ENCODE measurements around the gene BOLA3. TPM values are rescaled to one million over a fixed set of nuclear protein-coding genes. Genes with fewer than 3 reads are reported as not detected.

BOLA3 gene
- total RNA-seq, 1 experiment from 2014 or later = 30.4 TPM

DNA sequence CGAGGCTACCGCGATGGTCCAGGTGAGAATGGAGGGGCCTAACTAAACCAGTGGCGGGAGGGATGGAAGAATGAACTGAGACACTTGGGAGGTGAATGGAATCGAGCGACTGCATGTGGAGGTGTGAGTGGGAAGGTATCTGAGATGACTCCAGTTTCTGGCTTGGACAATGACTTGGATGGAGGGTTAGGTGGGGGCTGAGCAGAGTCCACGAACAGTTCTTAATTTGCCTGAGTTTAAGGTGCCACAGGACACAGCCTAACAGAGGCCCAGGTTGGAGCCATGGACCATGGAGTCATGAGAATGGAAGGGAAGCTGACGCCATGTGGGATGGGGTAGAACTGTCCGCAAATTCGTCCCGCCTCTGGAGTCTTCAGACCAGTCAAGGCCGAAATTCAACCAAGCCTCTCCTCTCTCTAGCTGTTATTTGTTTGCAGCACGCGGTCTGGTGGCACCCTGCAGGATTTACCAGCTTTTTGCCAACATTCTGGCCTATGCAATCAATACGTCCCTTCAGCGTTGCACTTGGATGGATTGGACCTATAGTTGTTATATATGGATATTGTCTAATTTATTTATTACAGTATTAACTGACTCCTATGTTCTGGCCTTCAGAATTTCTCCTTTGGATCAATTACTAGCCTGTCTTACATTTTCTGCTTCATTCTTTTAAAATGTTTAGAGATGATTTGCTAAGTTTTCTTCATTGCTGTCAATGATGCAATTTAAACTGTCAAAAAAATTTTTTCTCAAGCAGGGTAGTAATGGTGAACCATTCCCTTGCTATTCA is 940 bp upstream of the BOLA3 start:
- CTCF ChIA-PET = no interaction called here
- Histone ChIP-seq H3K79me2 (ENCODE audit: low read depth) (no peaks in the 10 kb centered on the region), H3K27ac (no peak overlapping the region), H3K27me3 (ENCODE audit: insufficient read depth, low read depth) (no peaks in the 10 kb centered on the region), H3K9me3 (ENCODE audit: insufficient read depth, low read depth) (no peaks in the 10 kb centered on the region), H2AFZ (no peak overlapping the region; the same call in 1 of the 2 replicates), H3K4me2 (no peak overlapping the region; the same call in 1 of the 2 replicates), H3K4me1 (replicated peaks; ENCODE audit: insufficient read depth) (0 out of 2 replicates have a peak, but pooled peaks cover 8% of the 10 kb centered on the region), H3F3A (ENCODE audit: insufficient read depth, low read depth) (peaks cover 39% of the 10 kb centered on the region), H4K20me1 (ENCODE audit: insufficient read depth) (no peaks in the 10 kb centered on the region), H3K4me3 (peak overlapping the region; percentile 99; the same call in 1 of the 2 replicates), H3K36me3 (ENCODE audit: low read depth) (no peaks in the 10 kb centered on the region), H3K9me2 (ENCODE audit: insufficient read depth) (no peaks in the 10 kb centered on the region)
- intact Hi-C loops (cut with micrococcal nuclease; ENCODE audit: unreplicated experiment) = loop anchor here (10.0 kb wide), 1 partner anchor 164 kb away; the partner anchor contains the start of gene TET3
- DNase-seq = no peak
- BruUV-seq (replicated peaks) = no TSS peak
- POLR2A ChIA-PET (ENCODE audit: unreplicated experiment) = no interaction called here
- TF ChIP-seq EZH2 (IDR thresholded peaks at IDR 0.05; ENCODE audit: low read depth) = no peak
- TF ChIP-seq, protein P1, sequence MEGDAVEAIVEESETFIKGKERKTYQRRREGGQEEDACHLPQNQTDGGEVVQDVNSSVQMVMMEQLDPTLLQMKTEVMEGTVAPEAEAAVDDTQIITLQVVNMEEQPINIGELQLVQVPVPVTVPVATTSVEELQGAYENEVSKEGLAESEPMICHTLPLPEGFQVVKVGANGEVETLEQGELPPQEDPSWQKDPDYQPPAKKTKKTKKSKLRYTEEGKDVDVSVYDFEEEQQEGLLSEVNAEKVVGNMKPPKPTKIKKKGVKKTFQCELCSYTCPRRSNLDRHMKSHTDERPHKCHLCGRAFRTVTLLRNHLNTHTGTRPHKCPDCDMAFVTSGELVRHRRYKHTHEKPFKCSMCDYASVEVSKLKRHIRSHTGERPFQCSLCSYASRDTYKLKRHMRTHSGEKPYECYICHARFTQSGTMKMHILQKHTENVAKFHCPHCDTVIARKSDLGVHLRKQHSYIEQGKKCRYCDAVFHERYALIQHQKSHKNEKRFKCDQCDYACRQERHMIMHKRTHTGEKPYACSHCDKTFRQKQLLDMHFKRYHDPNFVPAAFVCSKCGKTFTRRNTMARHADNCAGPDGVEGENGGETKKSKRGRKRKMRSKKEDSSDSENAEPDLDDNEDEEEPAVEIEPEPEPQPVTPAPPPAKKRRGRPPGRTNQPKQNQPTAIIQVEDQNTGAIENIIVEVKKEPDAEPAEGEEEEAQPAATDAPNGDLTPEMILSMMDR (conservative IDR thresholded peaks at IDR 0.05) = no peak

DNA sequence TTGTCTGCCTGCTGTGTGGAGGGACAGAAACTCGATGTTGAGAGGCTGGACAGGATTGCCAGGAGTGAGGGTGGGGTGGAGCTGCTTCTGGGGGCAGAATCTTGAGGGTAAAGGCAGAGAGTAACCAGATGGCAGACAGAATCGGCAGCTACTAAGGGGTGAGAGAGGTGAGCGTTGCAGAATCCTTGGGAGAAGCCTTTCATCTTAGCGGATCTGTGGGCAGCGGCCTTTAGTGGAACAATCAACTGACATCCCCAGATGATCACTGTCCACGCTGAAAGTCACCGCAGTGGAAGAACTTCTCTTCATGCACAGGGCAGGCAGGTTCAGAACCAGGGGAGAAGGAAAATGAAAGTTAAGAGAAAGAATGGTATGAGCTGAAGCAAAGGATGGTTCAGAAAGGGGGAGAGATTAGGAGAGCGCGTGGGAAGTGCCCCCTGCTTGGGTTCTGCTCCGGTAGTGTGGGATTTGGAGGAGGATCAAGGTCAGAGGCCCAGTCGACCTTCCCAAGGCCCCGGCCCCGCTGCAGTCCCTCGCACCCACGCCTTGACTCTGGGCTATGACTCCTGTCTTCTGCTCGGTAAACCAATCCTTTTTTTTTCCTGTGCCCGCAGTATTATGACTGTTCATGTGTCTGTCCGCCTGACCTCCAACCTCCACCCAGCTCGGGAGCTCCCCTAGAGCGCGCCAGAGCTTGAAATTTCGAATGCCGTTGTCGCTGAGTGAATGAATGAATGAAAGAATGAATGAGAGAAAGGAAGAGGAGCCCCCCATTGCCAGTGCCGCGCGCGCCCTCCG is 584 bp downstream of the BOLA3 start:
- TF ChIP-seq, protein P1 (conservative IDR thresholded peaks at IDR 0.05) = no peak
- no peak for TF ChIP-seq EZH2 (IDR thresholded peaks at IDR 0.05; ENCODE audit: low read depth)

DNA sequence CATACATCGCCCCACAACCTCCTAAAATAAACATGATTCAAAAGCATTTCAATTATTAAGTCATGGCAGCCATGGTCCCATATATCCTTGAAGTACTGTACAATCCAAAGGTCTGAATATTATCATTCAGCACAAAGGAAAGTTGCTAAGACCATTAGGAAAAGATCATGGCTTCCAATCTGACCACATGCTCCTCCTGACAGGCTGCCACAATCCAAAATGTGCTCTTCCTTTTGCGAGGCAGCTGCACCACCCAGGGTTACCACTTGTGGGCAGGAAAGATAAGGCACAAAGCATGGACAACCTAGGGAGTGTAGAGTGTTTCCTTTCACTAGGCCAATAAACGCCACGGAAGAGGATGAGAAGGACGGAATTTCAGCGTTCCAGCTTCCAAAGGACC is 5.4 kb downstream of the BOLA3 start:
- 0 out of 2 replicates have a peak, but pooled peaks cover 8% of the 10 kb centered on the region for H3K4me1 ChIP-seq (replicated peaks; ENCODE audit: insufficient read depth)
- H3K9me3 ChIP-seq (ENCODE audit: insufficient read depth, low read depth) = no peaks in the 10 kb centered on the region
- no peak overlapping the region for H3K27ac ChIP-seq
- TF ChIP-seq, protein P1 (conservative IDR thresholded peaks at IDR 0.05) = peak; percentile 32; the same call in 1 of the 2 replicates
- TF ChIP-seq EZH2 (IDR thresholded peaks at IDR 0.05; ENCODE audit: low read depth) = no peak
- no peaks in the 10 kb centered on the region for H3K79me2 ChIP-seq (ENCODE audit: low read depth)
- ChIA-PET POLR2A (ENCODE audit: unreplicated experiment) (no interaction called here), CTCF (no interaction called here)
- intact Hi-C loops (cut with micrococcal nuclease; ENCODE audit: unreplicated experiment) = loop anchor here (10.0 kb wide), 1 partner anchor 158 kb away; the partner anchor contains the start of gene TET3
- no TSS peak for BruUV-seq (replicated peaks)
- no peaks in the 10 kb centered on the region for H3K36me3 ChIP-seq (ENCODE audit: low read depth)
- DNase-seq = no peak
- H3K4me3 ChIP-seq = no peak overlapping the region
- H4K20me1 ChIP-seq (ENCODE audit: insufficient read depth) = no peaks in the 10 kb centered on the region
- H2AFZ ChIP-seq = no peak overlapping the region
- H3K27me3 ChIP-seq (ENCODE audit: insufficient read depth, low read depth) = no peaks in the 10 kb centered on the region
- H3K9me2 ChIP-seq (ENCODE audit: insufficient read depth) = no peaks in the 10 kb centered on the region
- H3K4me2 ChIP-seq = no peak overlapping the region
- no peaks in the 10 kb centered on the region for H3F3A ChIP-seq (ENCODE audit: insufficient read depth, low read depth)

More for the DNA sequence above, 584 bp downstream of the BOLA3 start:
- H4K20me1 ChIP-seq (ENCODE audit: insufficient read depth) = no peaks in the 10 kb centered on the region
- peaks cover 25% of the 10 kb centered on the region for H3F3A ChIP-seq (ENCODE audit: insufficient read depth, low read depth)
- no TSS peak for BruUV-seq (replicated peaks)
- H3K36me3 ChIP-seq (ENCODE audit: low read depth) = no peaks in the 10 kb centered on the region
- H3K9me2 ChIP-seq (ENCODE audit: insufficient read depth) = no peaks in the 10 kb centered on the region
- no peak overlapping the region for H3K27ac ChIP-seq
- H3K4me1 ChIP-seq (replicated peaks; ENCODE audit: insufficient read depth) = 0 out of 2 replicates have a peak, but pooled peaks cover 8% of the 10 kb centered on the region
- intact Hi-C loops (cut with micrococcal nuclease; ENCODE audit: unreplicated experiment) = loop anchor here (10.0 kb wide), 1 partner anchor 162 kb away; the partner anchor contains the start of gene TET3
- POLR2A ChIA-PET (ENCODE audit: unreplicated experiment) = interaction anchor here (0.6 to 0.7 kb wide), 3 partner anchors 27 to 761 kb away, joined by 3 to 8 read pairs (median 5); partner anchors contain the start of genes ALMS1 and STAMBP
- no peaks in the 10 kb centered on the region for H3K27me3 ChIP-seq (ENCODE audit: insufficient read depth, low read depth)
- peak overlapping the region; percentile 99 for H3K4me3 ChIP-seq
- DNase-seq = peak in 1 of 2 experiments; percentile 51
- no peaks in the 10 kb centered on the region for H3K79me2 ChIP-seq (ENCODE audit: low read depth)
- CTCF ChIA-PET = interaction anchor here (1.2 kb wide), 1 partner anchor 27 kb away, joined by 5 read pairs; no protein-coding TSS in a partner anchor
- peak overlapping the region; percentile 98 for H2AFZ ChIP-seq
- H3K4me2 ChIP-seq = peak overlapping the region; percentile 97
- no peaks in the 10 kb centered on the region for H3K9me3 ChIP-seq (ENCODE audit: insufficient read depth, low read depth)
